Colonic mucosa (tissue), 4 donors: Measurements from ENCODE around the gene PUM1. TPM values are rescaled to one million over a fixed set of nuclear protein-coding genes. Genes with fewer than 3 reads are reported as not detected.
A peak's percentile ranks its signal among the peaks of the same experiment; 100 is the strongest.

Experiments
- DNase-seq: peaks from one replicate; pipeline ENCODE4 v3.0.0-alpha.2; 2020
- H3K27ac ChIP-seq: fragments of 200-600 bp; one replicate; pipeline ENCODE4 v1.8.0; 2021
- H3K27me3 ChIP-seq: fragments of 200-600 bp; one replicate; pipeline ENCODE4 v1.8.0; 2021
- H3K36me3 ChIP-seq: fragments of 200-600 bp; one replicate; pipeline ENCODE4 v1.8.0; 2021
- H3K4me1 ChIP-seq: fragments of 200-600 bp; one replicate; pipeline ENCODE4 v1.8.0; 2021; ENCODE audit warnings: mild to moderate bottlenecking
- H3K4me3 ChIP-seq: fragments of 200-600 bp; one replicate; pipeline ENCODE4 v1.8.0; 2021
- H3K9ac ChIP-seq, 2 donors: one replicate each; pipeline ENCODE4 v1.7.0; 2013; ENCODE audit warnings: control low read depth in 2 of 2, low read depth in 2 of 2, low read length in 2 of 2
- H3K9me3 ChIP-seq: fragments of 200-600 bp; one replicate; pipeline ENCODE4 v1.8.0; 2021
- CTCF ChIP-seq: fragments of 200-600 bp; IDR thresholded peaks from one replicate; pipeline ENCODE4 v1.8.0; 2022; ENCODE audit warnings: antibody characterized with exemption, mild to moderate bottlenecking
- intact Hi-C: fragments of 100-400 bp; cut with DNase I; formaldehyde crosslinking; loops from one replicate; pipeline ENCODE4 v1.14.1; 2022
- total RNA-seq, 2 donors: library from RNA; stranded (reverse); fragmentation: NEBNext Ultra II Directional in 1 of 2; extraction: Animal tissue kit (Norgen Biotek cat#: 25700) in 1 of 2; gene quantifications; one replicate each; pipeline ENCODE4 v1.2.1, GENCODE V29; 2021
- donor health status: healthy.
- donor health status: DM: no; HTN: no; CAD: no.
- donor health status: DM: no; HTN: no; CAD: no.

PUM1 gene
- total RNA-seq, 2 donors from 2014 or later = 119 to 124 TPM

- H3K27ac ChIP-seq = no peak overlapping the region
These were observed 131.7 kb downstream of the PUM1 start for GRCh38 chr1:30933874-30934252.

GRCh38 chr1:30930631-30931173 is 134.8 kb downstream of the PUM1 start:
- no peak for DNase-seq
- no peak for TF ChIP-seq CTCF
- no peaks in the 10 kb centered on the region for H3K9me3 ChIP-seq
- no peaks in the 10 kb centered on the region for H3K27me3 ChIP-seq
- H3K36me3 ChIP-seq = peaks cover 7% of the 10 kb centered on the region
- no peak overlapping the region for H3K27ac ChIP-seq
- H3K4me1 ChIP-seq = peaks cover 3% of the 10 kb centered on the region
- intact Hi-C loops = no loop called here
- H3K9ac ChIP-seq = peak overlapping the region in 1 of 2 donors; percentile 9
- no peak overlapping the region for H3K4me3 ChIP-seq

More at GRCh38 chr1:30933874-30934252, 131.7 kb downstream of the PUM1 start:
- H3K4me1 ChIP-seq = no peaks in the 10 kb centered on the region
- intact Hi-C loops = no loop called here
- peaks cover 14% of the 10 kb centered on the region for H3K36me3 ChIP-seq
- no peak for TF ChIP-seq CTCF
- DNase-seq = no peak
- no peaks in the 10 kb centered on the region for H3K9me3 ChIP-seq
- no peak overlapping the region for H3K4me3 ChIP-seq
- H3K9ac ChIP-seq = no peak overlapping the region
- no peaks in the 10 kb centered on the region for H3K27me3 ChIP-seq

GRCh38 chr1:30929944-30930525 is 135.5 kb downstream of the PUM1 start:
- Histone ChIP-seq H3K9me3 (no peaks in the 10 kb centered on the region), H3K4me3 (no peak overlapping the region), H3K4me1 (peaks cover 3% of the 10 kb centered on the region), H3K36me3 (peaks cover 4% of the 10 kb centered on the region), H3K27ac (no peak overlapping the region), H3K9ac (no peak overlapping the region), H3K27me3 (no peaks in the 10 kb centered on the region)
- no peak for DNase-seq
- TF ChIP-seq CTCF = no peak
- intact Hi-C loops = no loop called here

GRCh38 chr1:30929135-30929889 is 136.2 kb downstream of the PUM1 start:
- no peaks in the 10 kb centered on the region for H3K9me3 ChIP-seq
- peaks cover 3% of the 10 kb centered on the region for H3K4me1 ChIP-seq
- H3K9ac ChIP-seq = peak overlapping the region in 1 of 2 donors; percentile 28
- H3K4me3 ChIP-seq = no peak overlapping the region
- intact Hi-C loops = no loop called here
- H3K36me3 ChIP-seq = no peaks in the 10 kb centered on the region
- H3K27ac ChIP-seq = peak overlapping the region; percentile 20
- peak; percentile 57 for TF ChIP-seq CTCF
- DNase-seq = peak; percentile 64
- no peaks in the 10 kb centered on the region for H3K27me3 ChIP-seq

- TF ChIP-seq CTCF = no peak
- peak overlapping the region; percentile 20 for H3K27ac ChIP-seq
- H3K36me3 ChIP-seq = no peaks in the 10 kb centered on the region
- H3K4me3 ChIP-seq = no peak overlapping the region
- H3K9ac ChIP-seq = peak overlapping the region in 1 of 2 donors; percentile 28
- intact Hi-C loops = no loop called here
- no peaks in the 10 kb centered on the region for H3K27me3 ChIP-seq
- H3K9me3 ChIP-seq = no peaks in the 10 kb centered on the region
- peaks cover 3% of the 10 kb centered on the region for H3K4me1 ChIP-seq
- DNase-seq = no peak
These were observed 136.8 kb downstream of the PUM1 start for GRCh38 chr1:30928789-30929134.
